Liver (tissue), 9 donors: ENCODE results near the gene AVPR1B. TPM values are rescaled to one million over a fixed set of nuclear protein-coding genes. Genes with fewer than 3 reads are reported as not detected.
A peak's percentile ranks its signal among the peaks of the same experiment; 100 is the strongest.

Experiments used
- DNase-seq: peaks from one replicate; pipeline ENCODE4 v3.0.0-alpha.2; 2017; ENCODE audit warnings: low spot score
- H3K27ac ChIP-seq, 2 donors: one replicate each; pipeline ENCODE4 v1.7.0; 2013; ENCODE audit warnings: inconsistent platforms in 2 of 2, low read length in 2 of 2, control low read depth in 1 of 2, low read depth in 1 of 2, mild to moderate bottlenecking in 1 of 2
- H3K27me3 ChIP-seq, 4 donors: one replicate each; pipeline versions ENCODE4 v1.6.1 to v1.7.0; 2013; ENCODE audit warnings: low read length in 3 of 4, inconsistent platforms in 1 of 4, mild to moderate bottlenecking in 1 of 4, moderate library complexity in 1 of 4; ENCODE audit not compliant: control insufficient read depth in 4 of 4, insufficient read depth in 4 of 4
- H3K36me3 ChIP-seq, 4 donors: one replicate each; pipeline versions ENCODE4 v1.6.1 to v1.7.0; 2013; ENCODE audit warnings: low read length in 3 of 4, mild to moderate bottlenecking in 3 of 4, low read depth in 1 of 4, moderate library complexity in 1 of 4; ENCODE audit not compliant: control insufficient read depth in 4 of 4, insufficient read depth in 3 of 4
- H3K4me1 ChIP-seq, 4 donors: one replicate each; pipeline versions ENCODE4 v1.6.1 to v1.7.0; 2013; ENCODE audit warnings: low read length in 3 of 4, mild to moderate bottlenecking in 3 of 4, moderate library complexity in 1 of 4; ENCODE audit not compliant: control insufficient read depth in 4 of 4, insufficient read depth in 4 of 4
- H3K4me3 ChIP-seq, 3 donors: one replicate each; pipeline versions ENCODE4 v1.6.1 to v1.7.0; 2013; ENCODE audit warnings: low read length in 3 of 3, control low read depth in 1 of 3, low read depth in 1 of 3, mild to moderate bottlenecking in 1 of 3
- H3K9ac ChIP-seq, 2 donors: one replicate each; pipeline ENCODE4 v1.7.0; 2013; ENCODE audit warnings: low read length in 2 of 2, mild to moderate bottlenecking in 2 of 2, moderate library complexity in 2 of 2, control low read depth in 1 of 2, low read depth in 1 of 2
- H3K9me3 ChIP-seq, 4 donors: one replicate each; pipeline versions ENCODE4 v1.6.1 to v1.7.0; 2013; ENCODE audit warnings: low read length in 3 of 4; ENCODE audit not compliant: control insufficient read depth in 4 of 4
- CTCF ChIP-seq: fragments of 150-350 bp; IDR thresholded peaks from 2 replicates; pipeline ENCODE4 v1.5.1; 2017; ENCODE audit warnings: improper control_type of control experiment, low read depth, low read length; ENCODE audit not compliant: missing input control
- EGR1 ChIP-seq, 2 donors: IDR thresholded peaks; 2 replicates each; pipeline ENCODE4 v1.6.1; 2016 to 2018; ENCODE audit warnings: antibody characterized with exemption in 2 of 2, low read depth in 2 of 2
- FOXA1 ChIP-seq: IDR thresholded peaks from 2 replicates; pipeline ENCODE4 v1.6.1; 2016; ENCODE audit warnings: antibody characterized with exemption
- FOXA2 ChIP-seq: IDR thresholded peaks from 2 replicates; pipeline ENCODE4 v1.6.1; 2016; ENCODE audit warnings: antibody characterized with exemption
- GABPA ChIP-seq, 2 donors: IDR thresholded peaks in 1 of 2; conservative IDR thresholded peaks in 1 of 2; 2 replicates each; pipeline ENCODE4 v1.6.1; 2016; ENCODE audit warnings: antibody characterized with exemption in 2 of 2, mild to moderate bottlenecking in 1 of 2, moderate library complexity in 1 of 2
- HNF4A ChIP-seq, 2 donors: conservative IDR thresholded peaks; 2 replicates each; pipeline ENCODE4 v1.6.1; 2016; ENCODE audit warnings: antibody characterized with exemption in 2 of 2, mild to moderate bottlenecking in 2 of 2
- HNF4G ChIP-seq: IDR thresholded peaks from 2 replicates; pipeline ENCODE4 v1.6.1; 2016; ENCODE audit warnings: antibody characterized with exemption
- JUND ChIP-seq, 2 donors: IDR thresholded peaks; 2 replicates each; pipeline ENCODE4 v1.6.1; 2016; ENCODE audit warnings: antibody characterized with exemption in 2 of 2
- NR2F2 ChIP-seq: IDR thresholded peaks from 2 replicates; pipeline ENCODE4 v1.6.1; 2016; ENCODE audit warnings: antibody characterized with exemption
- RAD21 ChIP-seq, 2 donors: IDR thresholded peaks; 2 replicates each; pipeline ENCODE4 v1.6.1; 2016; ENCODE audit warnings: antibody characterized with exemption in 2 of 2, mild to moderate bottlenecking in 2 of 2
- RXRA ChIP-seq, 2 donors: IDR thresholded peaks; 2 replicates each; pipeline ENCODE4 v1.6.1; 2017 to 2018; ENCODE audit warnings: antibody characterized with exemption in 2 of 2, mild to moderate bottlenecking in 1 of 2
- SP1 ChIP-seq: IDR thresholded peaks from 2 replicates; pipeline ENCODE4 v1.6.1; 2018; ENCODE audit warnings: antibody characterized with exemption, mild to moderate bottlenecking
- TAF1 ChIP-seq: conservative IDR thresholded peaks from 2 replicates; pipeline ENCODE4 v1.6.1; 2016; ENCODE audit warnings: antibody characterized with exemption, mild to moderate bottlenecking
- YY1 ChIP-seq: IDR thresholded peaks from 2 replicates; pipeline ENCODE4 v1.6.1; 2016; ENCODE audit warnings: antibody characterized with exemption, mild to moderate bottlenecking
- ZBTB33 ChIP-seq: IDR thresholded peaks from 2 replicates; pipeline ENCODE4 v1.6.1; 2016; ENCODE audit warnings: antibody characterized with exemption
- WGBS: extraction: QIAGEN DNeasy Blood & Tissue Kit; methylation state at CpG from one replicate; pipeline ENCODE4 v1.1.7; 2013; 5-methylcytosine and 5-hydroxymethylcytosine counted together
- polyA plus RNA-seq, 2 donors: library from polyadenylated mRNA; stranded (reverse) in 1 of 2; unstranded in 1 of 2; fragments of 200-250 nt in 1 of 2; fragments of >200 nt in 1 of 2; fragmentation: Nextera tagmentation in 1 of 2; extraction: Ambion mirVana in 1 of 2; gene quantifications; one replicate each; pipeline versions ENCODE4 v1.2.1 to v1.2.3, GENCODE V29; 2013 to 2015
- total RNA-seq, 2 donors: library from RNA; depleted of rRNA; stranded (reverse); fragments of >200 nt; gene quantifications; one replicate each; pipeline ENCODE4 v1.2.3, GENCODE V29; 2014
- TF ChIP-seq, protein P1 (sequence below): IDR thresholded peaks from 2 replicates; pipeline ENCODE4 v1.6.1; 2016; ENCODE audit warnings: antibody characterized with exemption, mild to moderate bottlenecking
- TF ChIP-seq, protein P2 (sequence below): IDR thresholded peaks from 2 replicates; pipeline ENCODE4 v1.6.1; 2016; ENCODE audit warnings: antibody characterized with exemption
- TF ChIP-seq, protein P3 (sequence below): IDR thresholded peaks from 2 replicates; pipeline ENCODE4 v1.6.1; 2016; ENCODE audit warnings: antibody characterized with exemption
- donor health status: healthy.
- donor health status: healthy.
- donor health status: healthy.
- donor health status: healthy.
- donor health status: healthy.

Gene AVPR1B
- total and polyA plus RNA-seq, 4 donors = not detected

DNA sequence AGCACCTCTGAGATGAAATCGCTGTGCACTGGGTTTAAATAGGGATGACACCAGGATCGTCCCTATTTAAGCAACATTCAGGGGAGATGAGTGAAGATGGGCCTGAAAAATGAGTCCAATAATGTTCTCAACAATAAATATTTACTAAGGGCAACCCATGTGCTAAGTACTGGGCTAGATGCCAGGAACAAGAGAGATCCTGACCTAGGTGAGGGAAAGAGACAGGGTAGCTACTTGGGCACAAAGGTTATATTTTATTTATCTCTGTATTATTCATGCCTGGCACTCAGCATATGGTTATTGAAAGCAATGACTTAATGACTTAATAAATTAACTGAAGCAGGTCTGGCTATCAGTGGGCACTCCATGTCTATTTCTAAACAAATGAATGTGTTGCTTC is 27.4 kb upstream of the AVPR1B start:
- Histone ChIP-seq H3K4me1 (peaks cover 2 to 16% (median 13%) of the 10 kb centered on the region in 4 donors), H3K9me3 (no peaks in the 10 kb centered on the region), H3K27me3 (no peaks in the 10 kb centered on the region), H3K4me3 (no peak overlapping the region), H3K27ac (no peak overlapping the region), H3K36me3 (no peaks in the 10 kb centered on the region), H3K9ac (no peak overlapping the region)
- no peak for DNase-seq
- WGBS = 51% methylated on average over 2 of the region's 2 CpGs
- TF ChIP-seq NR2F2 (peak; percentile 24), FOXA2 (peak; percentile 55), FOXA1 (no peak), CTCF (no peak), TAF1 (no peak), RXRA (IDR thresholded peaks at IDR 0.05) (peak; percentile 34 to 60), GABPA (IDR thresholded peaks at IDR 0.05 in 1 of 2, conservative IDR thresholded peaks at IDR 0.05 in 1 of 2) (no peak), HNF4A (conservative IDR thresholded peaks at IDR 0.05) (peak; percentile 73 to 76), RAD21 (IDR thresholded peaks at IDR 0.05) (no peak), JUND (IDR thresholded peaks at IDR 0.05) (peak in 1 of 2 donors; percentile 48), HNF4G (no peak), SP1 (peak; percentile 51), EGR1 (IDR thresholded peaks at IDR 0.05; ENCODE audit: low read depth in 2 of 2) (no peak), YY1 (no peak), ZBTB33 (no peak)
- TF ChIP-seq, protein P1, sequence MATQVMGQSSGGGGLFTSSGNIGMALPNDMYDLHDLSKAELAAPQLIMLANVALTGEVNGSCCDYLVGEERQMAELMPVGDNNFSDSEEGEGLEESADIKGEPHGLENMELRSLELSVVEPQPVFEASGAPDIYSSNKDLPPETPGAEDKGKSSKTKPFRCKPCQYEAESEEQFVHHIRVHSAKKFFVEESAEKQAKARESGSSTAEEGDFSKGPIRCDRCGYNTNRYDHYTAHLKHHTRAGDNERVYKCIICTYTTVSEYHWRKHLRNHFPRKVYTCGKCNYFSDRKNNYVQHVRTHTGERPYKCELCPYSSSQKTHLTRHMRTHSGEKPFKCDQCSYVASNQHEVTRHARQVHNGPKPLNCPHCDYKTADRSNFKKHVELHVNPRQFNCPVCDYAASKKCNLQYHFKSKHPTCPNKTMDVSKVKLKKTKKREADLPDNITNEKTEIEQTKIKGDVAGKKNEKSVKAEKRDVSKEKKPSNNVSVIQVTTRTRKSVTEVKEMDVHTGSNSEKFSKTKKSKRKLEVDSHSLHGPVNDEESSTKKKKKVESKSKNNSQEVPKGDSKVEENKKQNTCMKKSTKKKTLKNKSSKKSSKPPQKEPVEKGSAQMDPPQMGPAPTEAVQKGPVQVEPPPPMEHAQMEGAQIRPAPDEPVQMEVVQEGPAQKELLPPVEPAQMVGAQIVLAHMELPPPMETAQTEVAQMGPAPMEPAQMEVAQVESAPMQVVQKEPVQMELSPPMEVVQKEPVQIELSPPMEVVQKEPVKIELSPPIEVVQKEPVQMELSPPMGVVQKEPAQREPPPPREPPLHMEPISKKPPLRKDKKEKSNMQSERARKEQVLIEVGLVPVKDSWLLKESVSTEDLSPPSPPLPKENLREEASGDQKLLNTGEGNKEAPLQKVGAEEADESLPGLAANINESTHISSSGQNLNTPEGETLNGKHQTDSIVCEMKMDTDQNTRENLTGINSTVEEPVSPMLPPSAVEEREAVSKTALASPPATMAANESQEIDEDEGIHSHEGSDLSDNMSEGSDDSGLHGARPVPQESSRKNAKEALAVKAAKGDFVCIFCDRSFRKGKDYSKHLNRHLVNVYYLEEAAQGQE = peak; percentile 9
- TF ChIP-seq, protein P2, sequence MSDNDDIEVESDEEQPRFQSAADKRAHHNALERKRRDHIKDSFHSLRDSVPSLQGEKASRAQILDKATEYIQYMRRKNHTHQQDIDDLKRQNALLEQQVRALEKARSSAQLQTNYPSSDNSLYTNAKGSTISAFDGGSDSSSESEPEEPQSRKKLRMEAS = peak; percentile 37
- TF ChIP-seq, protein P3, sequence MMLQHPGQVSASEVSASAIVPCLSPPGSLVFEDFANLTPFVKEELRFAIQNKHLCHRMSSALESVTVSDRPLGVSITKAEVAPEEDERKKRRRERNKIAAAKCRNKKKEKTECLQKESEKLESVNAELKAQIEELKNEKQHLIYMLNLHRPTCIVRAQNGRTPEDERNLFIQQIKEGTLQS = no peak
